A549 (cell line): ENCODE results near the gene KIF9. TPM values are rescaled to one million over a fixed set of nuclear protein-coding genes. Genes with fewer than 3 reads are reported as not detected.

ENCODE experiments used
- ATAC-seq, 2 experiments: fragments of 200-7000 bp in 1 of 2; fragments of >200 bp in 1 of 2; cut with Nextera tagmentation in 1 of 2; cut with Tn5 transposase in 1 of 2; 3 replicates each; pipeline versions ENCODE4 v1.8.0 to v1.9.1; 2018 to 2020; ENCODE audit warnings: mild to moderate bottlenecking in 1 of 2, moderate library complexity in 1 of 2
- CTCF ChIA-PET: fragments of 300-600 bp; sonication (Branson Sonifier 250); formaldehyde crosslinking; extraction: SDS; loops from one replicate; lab custom pipeline; 2021; ENCODE audit warnings: antibody characterized with exemption, inconsistent platforms; lab: Yijun Ruan, JAX
- POLR2A ChIA-PET: fragments of 350-600 bp; formaldehyde crosslinking; extraction: SDS; loops from one replicate; lab custom pipeline; 2021; ENCODE audit warnings: antibody characterized with exemption, inconsistent platforms; lab: Yijun Ruan, JAX
- DNase-seq, 2 experiments: peaks; one replicate each; pipeline versions ENCODE4 v3.0.0 to v3.0.0-alpha.2; 2011 to 2016; ENCODE audit warnings: low read depth in 1 of 2, low spot score in 1 of 2
- FAIRE-seq: peaks from 2 replicates; lab custom pipeline; 2011; peaks lifted over from hg19 to GRCh38; lab: Jason Lieb, UNC
- H3K27ac ChIP-seq, 2 experiments: fragments of >200 bp; sonication (Bioruptor Twin); formaldehyde crosslinking; 3 replicates each; pipeline ENCODE4 v1.5.1; 2016 to 2017
- H3K4me1 ChIP-seq: fragments of >200 bp; sonication (Bioruptor Twin); formaldehyde crosslinking; 3 replicates; pipeline ENCODE4 v1.6.1; 2016
- H3K4me2 ChIP-seq: fragments of >200 bp; sonication (Bioruptor Twin); formaldehyde crosslinking; 3 replicates; pipeline ENCODE4 v1.6.1; 2016
- H3K4me3 ChIP-seq: fragments of >200 bp; sonication (Bioruptor Twin); formaldehyde crosslinking; 3 replicates; pipeline ENCODE4 v1.5.1; 2016
- H3K9me3 ChIP-seq: fragments of >200 bp; sonication (Bioruptor Twin); formaldehyde crosslinking; 3 replicates; pipeline ENCODE4 v1.6.1; 2016
- BHLHE40 ChIP-seq: IDR thresholded peaks from 2 replicates; pipeline ENCODE4 v1.6.1; 2012; ENCODE audit warnings: low read depth, low read length, inconsistent platforms
- CBX2 ChIP-seq: fragments of 200-600 bp; sonication (generic); IDR thresholded peaks from 2 replicates; pipeline ENCODE4 v1.6.1; 2016; ENCODE audit warnings: low read depth, mild to moderate bottlenecking, borderline replicate concordance
- EHMT2 ChIP-seq: fragments of 200-600 bp; sonication (generic); IDR thresholded peaks from 2 replicates; pipeline ENCODE4 v1.6.1; 2016; ENCODE audit warnings: antibody characterized with exemption, low read depth, mild to moderate bottlenecking, moderate library complexity
- FOSB ChIP-seq: fragments of 250-450 bp; sonication (Bioruptor Pico); IDR thresholded peaks from 2 replicates; pipeline ENCODE4 v1.5.0; 2020; ENCODE audit warnings: mild to moderate bottlenecking, moderate library complexity
- FOSL2 ChIP-seq, 2 experiments: fragments of 450-650 bp in 1 of 2; fragments of >200 bp in 1 of 2; sonication (Bioruptor Twin) in 1 of 2; formaldehyde crosslinking; IDR thresholded peaks; 2 replicates each; pipeline versions ENCODE4 v1.5.0 to v1.6.1; 2016 to 2020; ENCODE audit warnings: mild to moderate bottlenecking in 1 of 2, moderate library complexity in 1 of 2
- FOXS1 ChIP-seq: fragments of 250-450 bp; sonication (Bioruptor Pico); IDR thresholded peaks from 2 replicates; pipeline ENCODE4 v1.5.0; 2020; ENCODE audit warnings: mild to moderate bottlenecking, moderate library complexity
- HOXB5 ChIP-seq: fragments of 250-450 bp; sonication (Bioruptor Pico); IDR thresholded peaks from 2 replicates; pipeline ENCODE4 v1.5.0; 2020; ENCODE audit warnings: mild to moderate bottlenecking, moderate library complexity
- KDM5A ChIP-seq: fragments of 200-600 bp; sonication (generic); IDR thresholded peaks from 2 replicates; pipeline ENCODE4 v1.6.1; 2016; ENCODE audit warnings: antibody characterized with exemption, mild to moderate bottlenecking
- MAFK ChIP-seq: fragments of 450-650 bp; IDR thresholded peaks from 2 replicates; pipeline ENCODE4 v1.6.1; 2014; ENCODE audit not compliant: partially characterized antibody
- MYC ChIP-seq: IDR thresholded peaks from 2 replicates; pipeline ENCODE4 v1.6.1; 2012; ENCODE audit warnings: mild to moderate bottlenecking, inconsistent platforms, low read length, improper control_type of control experiment, borderline replicate concordance
- NFE2L2 ChIP-seq: fragments of 150-350 bp; conservative IDR thresholded peaks from 2 replicates; pipeline ENCODE4 v1.6.1; 2014; ENCODE audit warnings: low read length
- NPAS2 ChIP-seq: fragments of 250-450 bp; sonication (Bioruptor Pico); IDR thresholded peaks from 2 replicates; pipeline ENCODE4 v1.8.0; 2022; ENCODE audit warnings: mild to moderate bottlenecking, moderate library complexity, borderline replicate concordance
- PHF8 ChIP-seq: fragments of 200-600 bp; sonication (generic); IDR thresholded peaks from 2 replicates; pipeline ENCODE4 v1.6.1; 2016; ENCODE audit warnings: low read depth, mild to moderate bottlenecking, antibody characterized with exemption, moderate library complexity, borderline replicate concordance
- POLR2A ChIP-seq: IDR thresholded peaks from 2 replicates; pipeline ENCODE4 v1.6.1; 2012; ENCODE audit warnings: mild to moderate bottlenecking, low read length
- POLR2AphosphoS2 ChIP-seq: conservative IDR thresholded peaks from 2 replicates; pipeline ENCODE4 v1.6.1; 2012; ENCODE audit warnings: low read length, improper control_type of control experiment, inconsistent platforms
- RAD21 ChIP-seq, 2 experiments: fragments of >200 bp in 1 of 2; sonication (Bioruptor Twin) in 1 of 2; formaldehyde crosslinking in 1 of 2; IDR thresholded peaks in 1 of 2; conservative IDR thresholded peaks in 1 of 2; 2 replicates in 1 of 2; 3 replicates in 1 of 2; pipeline ENCODE4 v1.6.1; 2012 to 2018; ENCODE audit warnings: inconsistent platforms in 1 of 2
- RCOR1 ChIP-seq: fragments of 150-350 bp; IDR thresholded peaks from 2 replicates; pipeline ENCODE4 v1.6.1; 2014; ENCODE audit warnings: antibody characterized with exemption, low read length, low read depth
- SREBF2 ChIP-seq: fragments of 450-650 bp; IDR thresholded peaks from 2 replicates; pipeline ENCODE4 v1.6.1; 2014; ENCODE audit warnings: mild to moderate bottlenecking, moderate library complexity
- TP53 ChIP-seq: fragments of 250-450 bp; sonication (Bioruptor Pico); IDR thresholded peaks from 2 replicates; pipeline ENCODE4 v1.5.0; 2021; ENCODE audit warnings: mild to moderate bottlenecking, moderate library complexity
- ZNF302 ChIP-seq: fragments of 250-450 bp; sonication (Bioruptor Pico); IDR thresholded peaks from 2 replicates; pipeline ENCODE4 v1.9.0; 2021; ENCODE audit warnings: inconsistent platforms, mild to moderate bottlenecking, moderate library complexity
- ZSCAN20 ChIP-seq: fragments of 250-450 bp; sonication (Bioruptor Pico); IDR thresholded peaks from 2 replicates; pipeline ENCODE4 v1.8.0; 2022; ENCODE audit warnings: mild to moderate bottlenecking, moderate library complexity
- WGBS: methylation state at CpG from one replicate; pipeline ENCODE4 v1.1.6; 2017; ENCODE audit errors: missing lambda C conversion rate; 5-methylcytosine and 5-hydroxymethylcytosine counted together
- polyA plus RNA-seq, 4 experiments: library from polyadenylated mRNA; depleted of rRNA in 3 of 4; stranded (reverse); fragments of >200 nt; fragmentation: RNase III in 1 of 4; extraction: RNeasy Plus Mini Kit Qiagen cat#74134 plus additional on column Dnase treatment in 1 of 4; gene quantifications; 2 replicates in 3 of 4; 3 replicates in 1 of 4; pipeline ENCODE4 v1.2.3, GENCODE V29; 2011 to 2017
- TF ChIP-seq, protein P1 (sequence below): fragments of 450-650 bp; IDR thresholded peaks from 2 replicates; pipeline ENCODE4 v1.6.1; 2014; ENCODE audit warnings: antibody characterized with exemption
- TF ChIP-seq, protein P2 (sequence below): fragments of 250-450 bp; sonication (Bioruptor Pico); IDR thresholded peaks from 2 replicates; pipeline ENCODE4 v1.5.0; 2020; ENCODE audit warnings: low read depth, mild to moderate bottlenecking, moderate library complexity
- TF ChIP-seq, protein P3 (sequence below): fragments of 250-450 bp; sonication (Bioruptor Pico); IDR thresholded peaks from 2 replicates; pipeline ENCODE4 v1.5.0; 2021; ENCODE audit warnings: mild to moderate bottlenecking, moderate library complexity, borderline replicate concordance
- TF ChIP-seq, protein P4 (sequence below): IDR thresholded peaks from 2 replicates; pipeline ENCODE4 v1.6.1; 2012; ENCODE audit warnings: low read depth, borderline replicate concordance
- TF ChIP-seq, protein P5 (sequence below): fragments of 150-350 bp; IDR thresholded peaks from 2 replicates; pipeline ENCODE4 v1.6.1; 2014; ENCODE audit warnings: low read depth, mild to moderate bottlenecking, low read length

KIF9 gene
- polyA plus RNA-seq, 2 of the 4 experiments (the other 2 are of a cell fraction) = 12.6 to 15.5 TPM

DNA sequence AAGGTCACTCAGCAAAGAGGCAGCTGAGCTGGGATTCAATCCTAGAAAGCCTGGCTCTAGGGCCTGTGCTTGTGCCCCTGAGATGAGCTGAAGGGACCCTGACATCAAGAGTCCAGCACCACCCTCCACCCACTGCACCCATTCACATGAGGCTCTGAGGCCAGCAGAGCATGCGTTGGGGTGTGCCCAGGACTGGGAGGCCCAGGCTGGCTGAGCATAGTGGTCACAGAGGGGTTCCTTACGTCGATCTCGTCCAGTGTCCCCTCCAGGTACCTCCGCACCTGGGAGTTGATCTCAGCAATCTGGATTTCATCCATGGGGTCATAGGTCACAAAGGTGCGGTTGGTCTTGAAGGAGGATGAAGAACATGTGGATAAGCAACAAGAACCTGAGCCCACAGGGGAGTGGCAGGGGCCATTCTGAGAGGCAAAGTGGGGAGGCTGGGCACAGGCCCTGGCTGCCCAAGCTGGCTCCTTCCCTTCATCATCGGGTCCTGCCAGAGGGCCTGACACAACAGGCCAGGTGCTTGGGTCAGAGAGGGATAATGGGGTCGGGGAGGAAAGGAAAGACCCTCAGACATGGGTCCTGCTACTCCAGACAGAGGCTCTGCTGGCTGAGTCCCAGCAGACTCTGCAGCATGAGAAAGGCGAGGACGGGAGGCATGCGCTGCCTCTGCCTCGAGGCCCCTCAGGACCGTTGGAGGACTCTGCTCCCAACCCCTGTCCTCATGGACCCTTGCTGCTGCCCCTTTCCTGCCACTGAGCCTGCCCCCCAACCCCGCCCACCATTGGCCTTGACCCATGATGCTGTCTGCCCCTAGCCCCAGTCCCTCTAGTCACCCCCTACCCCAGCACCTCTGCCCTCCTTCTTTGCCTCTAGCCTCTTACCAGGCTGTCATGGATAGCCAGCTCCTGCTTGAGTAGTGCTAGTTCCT, 35.2 kb downstream of the KIF9 start:
- WGBS = 73% methylated on average over 10 of the region's 14 CpGs
- no peak for FAIRE-seq
- CTCF ChIA-PET = interaction anchor here (1.0 kb wide), 1 partner anchor 16 kb away, joined by 3 read pairs; no protein-coding TSS in a partner anchor
- H3K9me3 ChIP-seq = no peaks in the 10 kb centered on the region
- DNase-seq = no peak
- H3K4me3 ChIP-seq = no peak overlapping the region
- H3K27ac ChIP-seq = no peak overlapping the region
- no peak for ATAC-seq
- TF ChIP-seq FOSL2 (IDR thresholded peaks at IDR 0.05) (no peak), FOSL2 (CRISPR knock-in tag; IDR thresholded peaks at IDR 0.05) (no peak), TP53 (no peak), KDM5A (no peak), BHLHE40 (no peak), SREBF2 (no peak), HOXB5 (CRISPR knock-in tag) (no peak)
- TF ChIP-seq, protein P1, sequence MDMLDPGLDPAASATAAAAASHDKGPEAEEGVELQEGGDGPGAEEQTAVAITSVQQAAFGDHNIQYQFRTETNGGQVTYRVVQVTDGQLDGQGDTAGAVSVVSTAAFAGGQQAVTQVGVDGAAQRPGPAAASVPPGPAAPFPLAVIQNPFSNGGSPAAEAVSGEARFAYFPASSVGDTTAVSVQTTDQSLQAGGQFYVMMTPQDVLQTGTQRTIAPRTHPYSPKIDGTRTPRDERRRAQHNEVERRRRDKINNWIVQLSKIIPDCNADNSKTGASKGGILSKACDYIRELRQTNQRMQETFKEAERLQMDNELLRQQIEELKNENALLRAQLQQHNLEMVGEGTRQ = no peak
- POLR2A ChIA-PET = no interaction called here
- no peak overlapping the region for H3K4me2 ChIP-seq
- no peaks in the 10 kb centered on the region for H3K4me1 ChIP-seq

DNA sequence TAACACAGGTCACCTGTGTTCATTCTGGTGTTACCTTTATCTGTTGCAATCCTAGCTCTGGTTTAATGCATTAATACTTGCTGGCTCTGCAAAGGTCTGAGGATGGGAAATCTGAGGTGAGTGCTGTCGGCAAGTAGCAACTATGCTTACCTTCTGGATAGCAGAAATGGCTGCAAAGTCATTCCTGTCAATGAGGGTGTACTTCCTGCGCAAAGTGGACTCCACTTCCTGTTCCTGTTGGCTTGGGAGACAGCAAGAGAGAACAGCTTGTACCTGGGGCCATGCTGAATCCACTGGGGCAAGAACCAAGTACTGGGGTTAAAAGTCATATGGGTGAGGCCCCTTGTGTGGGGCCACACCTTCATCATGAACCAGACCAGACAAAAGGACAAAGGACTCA, 37.3 kb downstream of the KIF9 start:
- no peak for FAIRE-seq
- no peak overlapping the region for H3K4me2 ChIP-seq
- POLR2A ChIA-PET = no interaction called here
- no peak for DNase-seq
- no peak overlapping the region for H3K27ac ChIP-seq
- TF ChIP-seq ZNF302 (CRISPR knock-in tag) = no peak
- TF ChIP-seq NFE2L2 = no peak
- no peak for TF ChIP-seq CBX2
- TF ChIP-seq, protein P2, sequence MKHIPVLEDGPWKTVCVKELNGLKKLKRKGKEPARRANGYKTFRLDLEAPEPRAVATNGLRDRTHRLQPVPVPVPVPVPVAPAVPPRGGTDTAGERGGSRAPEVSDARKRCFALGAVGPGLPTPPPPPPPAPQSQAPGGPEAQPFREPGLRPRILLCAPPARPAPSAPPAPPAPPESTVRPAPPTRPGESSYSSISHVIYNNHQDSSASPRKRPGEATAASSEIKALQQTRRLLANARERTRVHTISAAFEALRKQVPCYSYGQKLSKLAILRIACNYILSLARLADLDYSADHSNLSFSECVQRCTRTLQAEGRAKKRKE (CRISPR knock-in tag) = no peak
- TF ChIP-seq SREBF2 = no peak
- TF ChIP-seq RAD21 (conservative IDR thresholded peaks at IDR 0.05 in 1 of 2, IDR thresholded peaks at IDR 0.05 in 1 of 2) = no peak
- TF ChIP-seq FOSB (CRISPR knock-in tag) = no peak
- no peak for TF ChIP-seq POLR2A
- no peak for TF ChIP-seq ZSCAN20 (CRISPR knock-in tag)
- TF ChIP-seq RCOR1 = no peak
- TF ChIP-seq FOSL2 (IDR thresholded peaks at IDR 0.05) = no peak
- no peak for TF ChIP-seq FOSL2 (CRISPR knock-in tag; IDR thresholded peaks at IDR 0.05)
- TF ChIP-seq MYC = no peak
- H3K4me1 ChIP-seq = no peaks in the 10 kb centered on the region
- CTCF ChIA-PET = no interaction called here
- no peak for ATAC-seq
- H3K9me3 ChIP-seq = no peaks in the 10 kb centered on the region
- WGBS = 93% methylated on average over 2 of the region's 2 CpGs
- no peak overlapping the region for H3K4me3 ChIP-seq

DNA sequence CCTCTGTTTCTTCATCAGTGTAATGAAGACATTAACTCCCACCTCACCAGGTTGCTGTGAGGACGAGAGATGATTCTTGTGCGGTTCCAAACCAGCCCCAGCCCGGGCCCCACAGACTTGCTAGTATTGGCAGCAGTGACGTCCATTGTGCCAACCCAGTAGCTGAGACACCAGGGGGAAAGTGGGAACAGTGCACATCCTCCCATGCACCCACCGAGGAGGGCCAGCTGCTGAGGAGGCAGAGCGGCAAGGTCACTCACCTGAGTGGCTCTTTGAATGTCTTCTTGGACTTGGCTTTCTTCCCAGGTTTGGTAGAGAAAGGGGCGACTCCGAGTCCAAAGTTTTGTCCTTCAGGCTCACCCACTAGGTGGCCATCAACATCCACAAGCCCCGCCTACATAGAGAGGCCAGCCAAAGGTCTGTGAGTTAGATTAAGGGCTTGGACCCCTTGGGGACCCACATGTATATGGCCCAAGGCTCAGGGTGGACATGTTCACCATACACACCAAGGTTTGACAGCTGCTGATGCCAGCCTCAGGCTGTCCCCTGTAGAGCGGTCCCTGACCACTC, 38.0 kb downstream of the KIF9 start:
- ATAC-seq (no peak), FAIRE-seq (no peak), DNase-seq (no peak)
- Histone ChIP-seq H3K27ac (no peak overlapping the region), H3K4me2 (no peak overlapping the region), H3K9me3 (no peaks in the 10 kb centered on the region), H3K4me1 (no peaks in the 10 kb centered on the region), H3K4me3 (no peak overlapping the region)
- WGBS = 77% methylated on average over 10 of the region's 10 CpGs
- POLR2A ChIA-PET = no interaction called here
- CTCF ChIA-PET = no interaction called here
- TF ChIP-seq, protein P3, sequence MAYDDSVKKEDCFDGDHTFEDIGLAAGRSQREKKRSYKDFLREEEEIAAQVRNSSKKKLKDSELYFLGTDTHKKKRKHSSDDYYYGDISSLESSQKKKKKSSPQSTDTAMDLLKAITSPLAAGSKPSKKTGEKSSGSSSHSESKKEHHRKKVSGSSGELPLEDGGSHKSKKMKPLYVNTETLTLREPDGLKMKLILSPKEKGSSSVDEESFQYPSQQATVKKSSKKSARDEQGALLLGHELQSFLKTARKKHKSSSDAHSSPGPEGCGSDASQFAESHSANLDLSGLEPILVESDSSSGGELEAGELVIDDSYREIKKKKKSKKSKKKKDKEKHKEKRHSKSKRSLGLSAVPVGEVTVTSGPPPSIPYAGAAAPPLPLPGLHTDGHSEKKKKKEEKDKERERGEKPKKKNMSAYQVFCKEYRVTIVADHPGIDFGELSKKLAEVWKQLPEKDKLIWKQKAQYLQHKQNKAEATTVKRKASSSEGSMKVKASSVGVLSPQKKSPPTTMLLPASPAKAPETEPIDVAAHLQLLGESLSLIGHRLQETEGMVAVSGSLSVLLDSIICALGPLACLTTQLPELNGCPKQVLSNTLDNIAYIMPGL (CRISPR knock-in tag) = no peak
- no peak for TF ChIP-seq ZSCAN20 (CRISPR knock-in tag)
- no peak for TF ChIP-seq TP53
- no peak for TF ChIP-seq NPAS2 (CRISPR knock-in tag)
- TF ChIP-seq POLR2AphosphoS2 = no peak
- no peak for TF ChIP-seq CBX2
- TF ChIP-seq MYC = no peak
- TF ChIP-seq PHF8 = no peak
- no peak for TF ChIP-seq FOXS1 (CRISPR knock-in tag)
- no peak for TF ChIP-seq KDM5A
- TF ChIP-seq, protein P4, sequence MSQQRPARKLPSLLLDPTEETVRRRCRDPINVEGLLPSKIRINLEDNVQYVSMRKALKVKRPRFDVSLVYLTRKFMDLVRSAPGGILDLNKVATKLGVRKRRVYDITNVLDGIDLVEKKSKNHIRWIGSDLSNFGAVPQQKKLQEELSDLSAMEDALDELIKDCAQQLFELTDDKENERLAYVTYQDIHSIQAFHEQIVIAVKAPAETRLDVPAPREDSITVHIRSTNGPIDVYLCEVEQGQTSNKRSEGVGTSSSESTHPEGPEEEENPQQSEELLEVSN = no peak
- TF ChIP-seq, protein P5, sequence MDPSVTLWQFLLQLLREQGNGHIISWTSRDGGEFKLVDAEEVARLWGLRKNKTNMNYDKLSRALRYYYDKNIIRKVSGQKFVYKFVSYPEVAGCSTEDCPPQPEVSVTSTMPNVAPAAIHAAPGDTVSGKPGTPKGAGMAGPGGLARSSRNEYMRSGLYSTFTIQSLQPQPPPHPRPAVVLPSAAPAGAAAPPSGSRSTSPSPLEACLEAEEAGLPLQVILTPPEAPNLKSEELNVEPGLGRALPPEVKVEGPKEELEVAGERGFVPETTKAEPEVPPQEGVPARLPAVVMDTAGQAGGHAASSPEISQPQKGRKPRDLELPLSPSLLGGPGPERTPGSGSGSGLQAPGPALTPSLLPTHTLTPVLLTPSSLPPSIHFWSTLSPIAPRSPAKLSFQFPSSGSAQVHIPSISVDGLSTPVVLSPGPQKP = no peak
- TF ChIP-seq MAFK = no peak
- no peak for TF ChIP-seq EHMT2
